HCT116 (cell line): ENCODE results near the gene MSTO1. TPM values are rescaled to one million over a fixed set of nuclear protein-coding genes. Genes with fewer than 3 reads are reported as not detected.
"Not testable (repeated sequence)": the region's sequence is repeated elsewhere in the genome, so short reads cannot be mapped to it uniquely, and the experiment has no call there.

Source experiments
- ATAC-seq: fragments of 200-7000 bp; cut with Tn5 transposase; 2 replicates; pipeline ENCODE4 v1.9.1; 2020; ENCODE audit warnings: mild to moderate bottlenecking, moderate library complexity
- BruUV-seq: library from RNA; stranded (reverse); fragments of 400-500 nt; replicated peaks from 2 replicates; lab custom pipeline; 2021; lab: Mats Ljungman, UMichigan
- CTCF ChIA-PET: fragments of 300-600 bp; sonication (Branson Sonifier 250); formaldehyde crosslinking; loops from one replicate; lab custom pipeline; 2021; ENCODE audit warnings: antibody characterized with exemption; lab: Charles Lee
- POLR2A ChIA-PET: fragments of 300-600, 350-600 bp; sonication (Branson Sonifier 250); formaldehyde crosslinking; loops from one replicate; lab custom pipeline; 2021; ENCODE audit warnings: antibody characterized with exemption; lab: Charles Lee
- RAD21 ChIA-PET, 2 experiments: fragments of 300-600 bp; sonication (Branson Sonifier 250); formaldehyde crosslinking; loops; one replicate each; lab custom pipeline; 2023; ENCODE audit warnings: low total read pairs in 2 of 2; ENCODE audit not compliant: uncharacterized antibody in 2 of 2, unreplicated experiment in 2 of 2, low non-redundant PET in 1 of 2; lab: Charles Lee
- DNase-seq: peaks from one replicate; pipeline ENCODE4 v3.0.0-alpha.2; 2010; ENCODE audit warnings: low read depth, low spot score
- H2AFZ ChIP-seq: fragments of 200-600 bp; shearing (Covaris generic), sonication (generic); 2 replicates; pipeline ENCODE4 v1.6.1; 2017; ENCODE audit warnings: low read depth, mixed run types, mixed read lengths, antibody characterized with exemption, low read length; ENCODE audit not compliant: poor library complexity, severe bottlenecking
- H3K27ac ChIP-seq: 2 replicates; pipeline ENCODE4 v1.5.1; 2012; ENCODE audit warnings: low read depth, low read length
- H3K27me3 ChIP-seq: fragments of 200-600 bp; sonication (generic); 2 replicates; pipeline ENCODE4 v1.6.1; 2016; ENCODE audit warnings: mixed run types, low read length, mixed read lengths; ENCODE audit not compliant: insufficient read depth
- H3K36me3 ChIP-seq, 2 experiments: fragments of 200-500 bp in 1 of 2; fragments of 200-600 bp in 1 of 2; sonication (Bioruptor generic) in 1 of 2; sonication (generic) in 1 of 2; 2 replicates each; pipeline versions ENCODE4 v1.5.1 to v1.6.1; 2014 to 2016; ENCODE audit warnings: low read length in 2 of 2, inconsistent platforms in 1 of 2, mixed read lengths in 1 of 2, mixed run types in 1 of 2; ENCODE audit not compliant: insufficient read depth in 2 of 2, control insufficient read depth in 1 of 2
- H3K4me1 ChIP-seq, 2 experiments: fragments of 200-600 bp in 1 of 2; sonication (generic) in 1 of 2; 2 replicates each; pipeline versions ENCODE4 v1.5.1 to v1.6.1; 2012 to 2017; ENCODE audit warnings: low read length in 2 of 2, inconsistent platforms in 1 of 2, mild to moderate bottlenecking in 1 of 2, mixed read lengths in 1 of 2, mixed run types in 1 of 2, moderate library complexity in 1 of 2; ENCODE audit not compliant: insufficient read depth in 2 of 2, control insufficient read depth in 1 of 2
- H3K4me2 ChIP-seq: fragments of 200-600 bp; sonication (generic); 2 replicates; pipeline ENCODE4 v1.6.1; 2017; ENCODE audit warnings: mixed run types, low read length, mixed read lengths
- H3K4me3 ChIP-seq, 2 experiments: fragments of 200-600 bp in 1 of 2; sonication (generic) in 1 of 2; replicated peaks in 1 of 2; 2 replicates each; pipeline ENCODE4 v1.5.1; 2011 to 2016; ENCODE audit warnings: low read length in 2 of 2, control low read depth in 1 of 2, low read depth in 1 of 2, mild to moderate bottlenecking in 1 of 2, mixed read lengths in 1 of 2, mixed run types in 1 of 2
- H3K79me2 ChIP-seq: fragments of 200-600 bp; sonication (generic); 2 replicates; pipeline ENCODE4 v1.6.1; 2017; ENCODE audit warnings: mild to moderate bottlenecking, mixed run types, low read length, moderate library complexity, mixed read lengths; ENCODE audit not compliant: insufficient read depth
- H3K9ac ChIP-seq: fragments of 200-600 bp; sonication (generic); 2 replicates; pipeline ENCODE4 v1.6.1; 2016; ENCODE audit warnings: low read length, mixed read lengths
- H3K9me2 ChIP-seq: fragments of 200-600 bp; sonication (generic), shearing (Covaris generic); 2 replicates; pipeline ENCODE4 v1.6.1; 2017; ENCODE audit warnings: mixed run types, mild to moderate bottlenecking, moderate library complexity; ENCODE audit not compliant: insufficient read depth
- H3K9me3 ChIP-seq, 2 experiments: fragments of 200-500 bp in 1 of 2; fragments of 200-600 bp in 1 of 2; sonication (Bioruptor generic) in 1 of 2; sonication (generic) in 1 of 2; 2 replicates each; pipeline ENCODE4 v1.6.1; 2014 to 2017; ENCODE audit warnings: low read length in 2 of 2, mixed read lengths in 2 of 2, inconsistent platforms in 1 of 2, low read depth in 1 of 2, mild to moderate bottlenecking in 1 of 2, mixed run types in 1 of 2, moderate library complexity in 1 of 2; ENCODE audit not compliant: control insufficient read depth in 1 of 2, insufficient read depth in 1 of 2
- H4K20me1 ChIP-seq: fragments of 200-600 bp; sonication (generic), shearing (Covaris generic); 2 replicates; pipeline ENCODE4 v1.6.1; 2017; ENCODE audit warnings: mixed run types, mild to moderate bottlenecking, moderate library complexity; ENCODE audit not compliant: insufficient read depth
- ATF3 ChIP-seq: IDR thresholded peaks from 2 replicates; pipeline ENCODE4 v1.6.1; 2012
- CBX3 ChIP-seq: IDR thresholded peaks from 2 replicates; pipeline ENCODE4 v1.6.1; 2012; ENCODE audit warnings: low read depth
- EGR1 ChIP-seq: IDR thresholded peaks from 2 replicates; pipeline ENCODE4 v1.6.1; 2012; ENCODE audit warnings: low read depth
- EZH2 ChIP-seq: fragments of 200-600 bp; sonication (generic); IDR thresholded peaks from 2 replicates; pipeline ENCODE4 v1.6.1; 2017; ENCODE audit warnings: antibody characterized with exemption, mixed run types
- FOSL1 ChIP-seq: IDR thresholded peaks from 2 replicates; pipeline ENCODE4 v1.6.1; 2012; ENCODE audit warnings: low read depth
- MAX ChIP-seq: IDR thresholded peaks from 2 replicates; pipeline ENCODE4 v1.6.1; 2012
- POLR2AphosphoS5 ChIP-seq: IDR thresholded peaks from 2 replicates; pipeline ENCODE4 v1.6.1; 2011; ENCODE audit warnings: mild to moderate bottlenecking, low read depth, low read length, moderate library complexity
- REST ChIP-seq: IDR thresholded peaks from 2 replicates; pipeline ENCODE4 v1.6.1; 2012; ENCODE audit warnings: low read depth
- SIN3A ChIP-seq: IDR thresholded peaks from 2 replicates; pipeline ENCODE4 v1.6.1; 2012; ENCODE audit warnings: low read depth
- ZBTB33 ChIP-seq: IDR thresholded peaks from 2 replicates; pipeline ENCODE4 v1.6.1; 2011; ENCODE audit warnings: mild to moderate bottlenecking, low read length, moderate library complexity; ENCODE audit not compliant: insufficient replicate concordance; ENCODE audit errors: extremely low read depth
- intact Hi-C: fragments of 100-400 bp; cut with micrococcal nuclease; formaldehyde crosslinking; loops from 2 replicates; pipeline ENCODE4 v1.10.0; 2022
- total RNA-seq: library from RNA; stranded (reverse); gene quantifications from one replicate; pipeline ENCODE4 v1.2.1, GENCODE V29; 2021; ENCODE audit not compliant: unreplicated experiment

MSTO1 gene
- total RNA-seq, 1 experiment from 2014 or later: 56.4 TPM

GRCh38 chr1:155598842-155599331 is 11.1 kb upstream of the MSTO1 start:
- Histone ChIP-seq H3K9me3 (no peaks in the 10 kb centered on the region), H3K79me2 (no peaks in the 10 kb centered on the region), H2AFZ (no peak overlapping the region), H3K4me3 (no peak overlapping the region), H3K9me2 (no peaks in the 10 kb centered on the region), H3K9ac (no peak overlapping the region), H3K36me3 (no peaks in the 10 kb centered on the region), H3K27ac (no peak overlapping the region), H4K20me1 (no peaks in the 10 kb centered on the region), H3K4me1 (no peaks in the 10 kb centered on the region), H3K4me2 (no peak overlapping the region), H3K27me3 (no peaks in the 10 kb centered on the region)
- intact Hi-C loops: loop anchor here (10.0 kb wide), 1 partner anchor 504 kb away; no protein-coding TSS in a partner anchor
- DNase-seq (no peak), ATAC-seq (no peak)
- TF ChIP-seq CBX3 (no peak), POLR2AphosphoS5 (no peak), MAX (no peak), ATF3 (no peak), EZH2 (no peak), REST (no peak), EGR1 (no peak), FOSL1 (no peak), ZBTB33 (no peak), SIN3A (no peak)
- BruUV-seq: no TSS peak
- ChIA-PET POLR2A (no interaction called here), RAD21 (no interaction called here), CTCF (no interaction called here)

- POLR2A ChIA-PET, H3K27me3 ChIP-seq, H3K4me3 ChIP-seq, H3K36me3 ChIP-seq, H3K9ac ChIP-seq, H3K4me1 ChIP-seq, H4K20me1 ChIP-seq, H3K27ac ChIP-seq, DNase-seq, H2AFZ ChIP-seq, CTCF ChIA-PET, H3K9me3 ChIP-seq, H3K9me2 ChIP-seq, H3K4me2 ChIP-seq, ATAC-seq, BruUV-seq, H3K79me2 ChIP-seq: not testable (repeated sequence)
- intact Hi-C loops: loop anchor here (10.0 kb wide), 1 partner anchor 505 kb away; no protein-coding TSS in a partner anchor
- RAD21 ChIA-PET: interaction anchor here in 1 of 2 experiments (0.6 kb wide), 1 partner anchor 48 kb away, joined by 3 read pairs; no protein-coding TSS in a partner anchor
These were observed 10.0 kb upstream of the MSTO1 start for GRCh38 chr1:155599828-155600572.
